Measurements from ENCODE around the gene CACNA1S.

Gene CACNA1S

GRCh38 chr1:201077736-201078135 lies 34.5 kb downstream of the CACNA1S start:
- H3K4me3 ChIP-seq (ENCODE audit: low read depth, low read length), result no peak overlapping the region
- no peak for TF ChIP-seq CTCF (IDR thresholded peaks at IDR 0.05; ENCODE audit: low read depth, low read length)

- no peak for TF ChIP-seq CTCF (IDR thresholded peaks at IDR 0.05; ENCODE audit: low read depth, low read length)
- H3K4me3 ChIP-seq (ENCODE audit: low read depth, low read length), result no peak overlapping the region
Measured at GRCh38 chr1:201077116-201077515, 35.1 kb downstream of the CACNA1S start.

GRCh38 chr1:201076092-201076491 lies 36.1 kb downstream of the CACNA1S start:
- H3K4me3 ChIP-seq (ENCODE audit: low read depth, low read length), result no peak overlapping the region
- TF ChIP-seq CTCF (IDR thresholded peaks at IDR 0.05; ENCODE audit: low read depth, low read length), result no peak

GRCh38 chr1:201074018-201074417 lies 38.2 kb downstream of the CACNA1S start:
- TF ChIP-seq CTCF (IDR thresholded peaks at IDR 0.05; ENCODE audit: low read depth, low read length), result no peak

GRCh38 chr1:201072922-201073321 lies 39.3 kb downstream of the CACNA1S start:
- no peak for TF ChIP-seq CTCF (IDR thresholded peaks at IDR 0.05; ENCODE audit: low read depth, low read length)
- no peak overlapping the region for H3K4me3 ChIP-seq (ENCODE audit: low read depth, low read length)

More at GRCh38 chr1:201074018-201074417, 38.2 kb downstream of the CACNA1S start:
- H3K4me3 ChIP-seq (ENCODE audit: low read depth, low read length), result no peak overlapping the region

- TF ChIP-seq CTCF (IDR thresholded peaks at IDR 0.05; ENCODE audit: low read depth, low read length), result no peak
- H3K4me3 ChIP-seq (ENCODE audit: low read depth, low read length), result no peak overlapping the region
Measured at GRCh38 chr1:201072149-201072548, 40.1 kb downstream of the CACNA1S start.

- no peak for TF ChIP-seq CTCF (IDR thresholded peaks at IDR 0.05; ENCODE audit: low read depth, low read length)
- H3K4me3 ChIP-seq (ENCODE audit: low read depth, low read length), result no peak overlapping the region
Measured at GRCh38 chr1:201069636-201070035, 42.6 kb downstream of the CACNA1S start.

Measured in WI38 (cell line).